GM18868 (cell line): ENCODE data around the gene OTOP2.
"Not testable (repeated sequence)": the region's sequence is repeated elsewhere in the genome, so short reads cannot be mapped to it uniquely, and the experiment has no call there.

Experiments
- ATAC-seq: cut with Tn5 transposase; IDR thresholded peaks from one replicate; pipeline ENCODE4 v1.9.1; 2021; ENCODE audit warnings: mild to moderate bottlenecking, moderate library complexity; ENCODE audit not compliant: unreplicated experiment

Gene OTOP2

DNA sequence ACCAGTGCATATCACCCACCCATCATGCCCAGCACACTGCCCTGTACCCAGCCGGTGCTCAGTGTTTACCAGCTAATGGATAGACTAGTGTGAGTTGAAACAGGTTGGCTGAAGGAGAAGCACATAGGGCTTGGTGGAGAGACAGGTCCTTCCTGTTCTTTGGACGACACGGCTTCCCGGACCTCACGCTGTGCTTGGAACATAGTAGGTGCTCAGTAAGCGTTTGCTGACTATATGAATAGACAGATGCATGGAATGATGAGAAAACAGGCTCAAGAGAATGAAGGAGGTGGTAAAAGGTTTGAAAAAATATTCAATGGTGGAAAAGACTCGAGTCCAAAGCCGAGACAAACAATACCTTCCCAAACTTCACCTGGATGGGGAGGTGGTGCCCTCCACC, 23.9 kb upstream of the OTOP2 start:
- ATAC-seq: no peak

GRCh38 chr17:74901353-74902135, 22.5 kb upstream of the OTOP2 start:
- ATAC-seq: no peak

DNA sequence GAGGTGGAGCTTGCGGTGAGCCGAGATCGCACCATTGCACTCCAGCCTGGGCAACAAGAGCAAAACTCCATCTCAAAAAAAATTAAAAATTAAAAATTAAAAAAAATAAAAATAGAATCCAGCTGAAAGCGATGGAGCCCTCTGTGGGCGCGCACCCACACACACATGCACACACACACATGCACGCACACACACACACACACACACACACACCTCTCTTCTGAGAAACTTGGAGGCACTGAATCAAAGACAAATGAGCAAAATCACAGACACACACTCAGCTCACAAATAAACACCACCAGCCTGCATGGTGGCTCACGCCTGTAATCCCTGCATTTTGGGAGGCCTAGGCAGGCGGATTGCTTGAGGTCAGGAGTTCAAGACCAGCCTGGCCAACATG, 21.0 kb upstream of the OTOP2 start:
- no peak for ATAC-seq

GRCh38 chr17:74903671-74904070, 20.4 kb upstream of the OTOP2 start:
- ATAC-seq: no peak

DNA sequence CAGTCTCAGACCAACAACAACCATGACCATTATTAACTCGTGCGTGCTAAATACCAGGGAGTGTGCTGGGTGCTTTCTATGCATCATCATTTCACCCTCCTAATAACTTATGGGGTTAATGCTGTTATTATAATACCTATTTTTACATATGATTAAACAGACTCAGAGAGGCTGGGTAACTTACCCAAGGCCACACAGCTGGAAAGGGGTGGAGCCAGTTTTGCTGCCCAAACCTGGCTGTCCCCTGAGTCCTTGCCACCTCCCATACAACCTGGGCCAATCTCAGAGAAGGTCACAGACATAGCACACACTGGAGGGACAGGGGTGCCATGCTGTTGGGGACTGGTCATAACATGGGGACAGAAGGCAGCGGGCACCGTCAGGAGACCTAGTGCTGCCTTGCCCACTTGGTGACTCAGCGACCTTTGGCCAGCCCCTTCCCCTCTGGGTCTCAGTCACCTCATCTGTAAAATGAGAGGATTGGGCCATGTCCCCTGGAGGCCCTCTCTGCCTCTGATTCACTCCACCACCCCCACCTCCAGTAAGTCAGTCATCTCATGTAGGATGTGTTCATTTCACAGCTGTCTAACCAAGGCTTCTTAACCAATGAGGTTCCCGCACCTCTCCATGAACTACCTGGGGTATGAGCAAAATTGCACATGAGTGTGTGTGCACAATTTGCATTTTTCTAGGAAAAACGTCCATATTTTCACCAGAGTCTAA, 19.2 kb upstream of the OTOP2 start:
- ATAC-seq: no peak

DNA sequence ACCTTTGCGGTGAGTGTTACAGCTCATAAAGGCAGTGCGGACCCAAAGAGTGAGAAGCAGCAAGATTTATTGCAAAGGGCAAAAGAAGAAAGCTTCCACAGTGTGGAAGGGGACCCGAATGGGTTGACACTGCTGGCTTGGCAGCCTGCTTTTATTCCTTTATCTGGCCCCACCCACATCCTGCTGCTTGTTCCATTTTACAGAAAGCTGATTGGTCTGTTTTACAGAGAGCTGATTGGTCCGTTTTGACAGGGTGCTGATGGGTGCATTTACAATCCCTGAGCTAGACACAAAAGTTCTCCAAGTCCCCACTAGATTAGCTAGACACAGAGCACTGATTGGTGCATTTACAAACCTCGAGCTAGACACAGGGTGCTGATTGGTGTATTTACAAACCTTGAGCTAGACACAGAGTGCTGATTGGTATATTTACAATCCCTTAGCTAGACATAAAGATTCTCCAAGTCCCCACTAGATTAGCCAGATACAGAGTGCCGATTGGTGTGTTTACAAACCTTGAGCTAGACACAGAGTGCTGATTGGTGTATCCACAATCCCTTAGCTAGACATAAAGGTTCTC, 17.8 kb upstream of the OTOP2 start:
- not testable (repeated sequence) for ATAC-seq

- no peak for ATAC-seq
These were observed 17.1 kb upstream of the OTOP2 start for GRCh38 chr17:74907012-74907411.

- ATAC-seq: not testable (repeated sequence)
These were observed 15.0 kb upstream of the OTOP2 start for GRCh38 chr17:74909097-74909496.

DNA sequence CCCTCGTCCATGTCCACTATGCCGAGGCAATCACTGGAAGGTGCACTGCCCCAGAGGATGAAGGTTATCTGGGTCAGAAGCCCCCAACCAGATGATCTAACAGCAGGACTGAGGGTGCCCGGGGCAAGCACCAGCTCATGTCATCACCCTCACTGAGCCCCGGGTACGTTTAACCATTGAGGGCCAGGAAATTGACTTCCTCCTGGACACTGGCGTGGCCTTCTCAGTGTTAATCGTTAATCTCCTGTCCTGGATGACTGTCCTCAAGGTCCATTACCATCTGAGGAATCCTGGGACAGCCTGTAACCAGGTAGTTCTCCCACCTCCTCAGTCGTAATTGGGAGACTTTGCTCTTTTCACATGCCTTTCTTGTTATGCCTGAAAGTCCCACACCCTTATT, 12.7 kb upstream of the OTOP2 start:
- ATAC-seq: not testable (repeated sequence)

- no peak for ATAC-seq
These were observed 7.8 kb upstream of the OTOP2 start for GRCh38 chr17:74916136-74916850.

DNA sequence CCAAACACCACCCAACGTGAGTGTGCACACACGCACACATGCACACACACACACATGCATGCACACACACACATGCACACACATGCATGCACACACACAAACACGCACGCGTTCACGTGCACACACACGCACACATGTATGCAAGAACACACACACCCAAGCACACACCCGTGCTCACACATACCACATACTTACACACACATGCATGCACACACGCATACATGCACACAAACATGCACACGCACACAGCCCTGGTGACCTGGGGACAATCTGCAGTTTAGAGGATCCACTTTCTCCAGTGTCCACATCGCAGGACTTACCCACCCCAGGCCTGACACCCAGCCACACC, 7.2 kb upstream of the OTOP2 start:
- ATAC-seq: no peak

DNA sequence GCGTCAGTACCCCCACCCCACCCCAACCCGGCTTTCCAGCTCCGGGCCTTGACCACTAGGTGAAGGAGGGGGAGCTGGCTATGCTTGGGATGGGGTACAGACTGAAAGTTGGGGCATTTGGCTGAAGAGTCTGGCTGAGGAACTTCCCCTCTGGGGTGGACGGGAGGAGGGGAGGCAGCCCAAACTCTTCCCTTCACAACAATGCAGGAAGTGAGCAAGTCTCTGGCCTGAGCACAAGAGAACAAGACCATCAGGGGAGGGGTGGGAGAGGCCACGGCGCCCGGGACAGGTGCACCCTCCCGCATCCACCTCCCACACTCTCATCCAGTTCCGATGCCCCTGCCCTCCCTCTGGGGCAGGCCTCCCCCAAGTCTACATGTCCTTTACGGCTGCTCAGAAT, 6.6 kb upstream of the OTOP2 start:
- no peak for ATAC-seq

DNA sequence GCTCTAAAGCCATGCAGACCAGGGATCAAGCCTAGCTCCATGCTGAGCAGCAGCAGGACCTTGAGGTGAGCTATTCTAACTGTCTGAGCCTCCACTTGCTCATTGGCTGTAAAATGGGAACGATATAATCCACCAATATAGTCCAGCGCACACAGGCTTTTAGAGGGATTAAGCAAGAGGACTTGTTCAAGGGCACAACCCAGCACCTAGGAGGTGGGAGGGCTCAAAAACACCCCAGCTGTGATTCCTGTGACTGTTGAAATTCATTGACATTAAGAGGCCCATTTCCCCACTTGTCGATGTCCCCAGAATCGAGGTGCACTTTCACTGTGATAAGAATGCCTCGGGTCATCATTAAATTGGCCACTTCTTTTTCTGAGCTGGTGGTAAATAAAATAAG, 5.2 kb upstream of the OTOP2 start:
- ATAC-seq: no peak

- no peak for ATAC-seq
These were observed 4.4 kb upstream of the OTOP2 start for GRCh38 chr17:74919440-74920305.

GRCh38 chr17:74920306-74920620, 3.8 kb upstream of the OTOP2 start:
- no peak for ATAC-seq

DNA sequence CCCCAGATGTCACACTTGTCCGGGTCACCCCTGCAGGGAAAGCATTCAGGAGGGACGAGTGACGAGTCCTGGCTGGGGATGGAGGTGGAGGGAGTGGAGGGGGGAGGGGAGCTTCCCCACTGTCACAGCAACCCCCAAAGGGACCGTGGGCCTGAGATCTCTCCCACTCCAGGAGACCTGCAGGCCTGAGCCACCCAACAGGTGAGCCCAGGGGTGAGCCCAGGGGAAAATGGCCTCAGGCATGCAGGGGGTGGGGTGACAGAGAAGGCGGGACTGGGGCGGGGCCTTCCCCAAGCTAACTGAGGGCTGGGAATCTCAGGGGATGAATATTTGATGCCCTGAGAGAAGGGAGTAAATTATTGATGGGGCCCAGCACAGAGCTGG, 3.4 kb upstream of the OTOP2 start:
- no peak for ATAC-seq

DNA sequence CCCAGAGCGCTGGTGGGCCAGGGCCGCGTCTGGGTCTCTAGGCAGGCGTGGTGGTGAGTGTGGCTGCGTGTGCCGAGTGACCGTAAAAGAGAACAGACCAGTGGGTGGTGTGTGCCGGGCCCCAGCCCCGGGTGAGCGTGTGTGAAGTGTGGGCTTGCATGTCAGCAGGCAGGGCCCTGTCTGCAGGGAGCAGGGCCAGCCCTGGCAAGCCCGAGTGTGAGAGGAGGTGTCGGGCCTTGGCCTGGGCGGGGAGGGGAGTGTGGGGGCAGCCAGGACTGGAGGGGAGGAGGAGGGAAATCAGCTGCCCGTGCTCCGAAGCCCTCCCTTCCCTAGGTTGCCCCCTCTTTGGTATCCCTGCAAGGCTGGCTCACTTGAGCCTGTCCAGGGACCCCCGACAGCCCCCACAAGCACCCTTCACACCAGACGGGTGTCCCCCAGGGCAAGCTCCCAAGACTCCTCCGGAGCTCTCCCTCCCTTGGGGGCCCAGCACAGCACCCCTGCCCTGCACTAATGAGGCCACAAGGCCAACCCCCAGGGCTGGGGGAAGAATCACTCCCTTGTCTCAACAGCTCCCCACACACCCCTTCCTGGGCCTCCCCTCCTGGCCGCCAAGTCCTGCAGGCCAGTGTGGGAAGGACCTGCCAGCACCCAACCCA, 2.9 kb upstream of the OTOP2 start:
- ATAC-seq: no peak

DNA sequence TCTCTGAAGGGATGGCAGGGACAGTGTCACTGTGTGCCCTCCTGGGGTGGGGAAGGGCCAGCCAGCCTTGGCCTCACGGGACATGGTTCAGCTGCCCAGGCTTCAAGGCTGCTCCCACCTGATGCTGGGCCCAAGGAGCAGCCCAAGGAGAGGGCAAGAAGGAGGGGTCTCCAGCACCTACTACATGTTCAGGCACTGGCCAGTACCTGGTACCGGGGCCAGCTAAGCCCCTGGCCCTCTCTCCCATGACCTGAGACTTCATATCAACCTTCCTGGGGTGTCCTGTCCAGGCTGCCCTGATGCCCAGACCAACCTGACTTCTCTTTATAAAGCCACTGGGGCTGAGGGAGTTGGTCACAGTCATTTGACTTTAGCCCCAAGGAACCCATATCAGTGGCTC, 2.3 kb upstream of the OTOP2 start:
- ATAC-seq: no peak

DNA sequence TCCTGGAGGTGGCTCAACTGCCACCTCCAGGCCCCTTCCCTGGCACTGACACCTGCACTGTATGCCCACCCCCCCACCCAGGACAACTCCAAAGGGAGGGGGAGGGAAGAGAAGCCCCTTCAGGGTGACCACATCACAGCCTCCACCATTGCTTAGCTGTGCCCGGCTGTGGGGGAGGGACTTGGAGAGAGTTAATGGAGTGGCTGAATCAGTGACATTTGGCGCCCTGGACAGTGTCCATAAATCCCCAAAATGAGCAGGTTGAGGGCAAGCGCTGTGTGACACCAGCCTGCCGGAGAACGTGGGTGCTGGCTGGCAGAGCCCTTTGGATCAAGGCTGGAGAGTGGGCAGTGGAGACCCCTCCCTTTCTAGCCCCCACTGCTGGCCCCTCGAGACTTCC, 1.9 kb upstream of the OTOP2 start:
- no peak for ATAC-seq
